ENCODE data around the gene SNX19. TPM values are rescaled to one million over a fixed set of nuclear protein-coding genes. Genes with fewer than 3 reads are reported as not detected.
A peak's percentile ranks its signal among the peaks of the same experiment; 100 is the strongest.

The SNX19 gene
- total RNA-seq, 2 donors from 2014 or later = 102 to 126 TPM

- H3K4me1 ChIP-seq (ENCODE audit: control insufficient read depth in 1 of 2, low read depth in 2 of 2) = peaks cover 15 to 62% of the 10 kb centered on the region in 2 donors
- H3K9me3 ChIP-seq = no peaks in the 10 kb centered on the region
- H3K27me3 ChIP-seq (replicated peaks; ENCODE audit: insufficient read depth) = no peaks in the 10 kb centered on the region
- H3K27ac ChIP-seq = peak overlapping the region; percentile 87 to 89
- H3K4me3 ChIP-seq = peak overlapping the region; percentile 52
- ATAC-seq (ENCODE audit: insufficient number of reproducible peaks, low FRiP score, low read depth) = peak; percentile 86
- H3K36me3 ChIP-seq = peaks cover 36% of the 10 kb centered on the region
- TF ChIP-seq CTCF (IDR thresholded peaks at IDR 0.05) = no peak
- peak; percentile 92 for DNase-seq (ENCODE audit: low spot score)
Measured at GRCh38 chr11:130897262-130898182, 18.8 kb downstream of the SNX19 start.

- no peak for DNase-seq (ENCODE audit: low spot score)
- Histone ChIP-seq H3K27ac (peak overlapping the region; percentile 87 to 89), H3K9me3 (no peaks in the 10 kb centered on the region), H3K27me3 (replicated peaks; ENCODE audit: insufficient read depth) (no peaks in the 10 kb centered on the region), H3K4me3 (no peak overlapping the region), H3K4me1 (ENCODE audit: control insufficient read depth in 1 of 2, low read depth in 2 of 2) (peaks cover 21 to 84% of the 10 kb centered on the region in 2 donors), H3K36me3 (peaks cover 14% of the 10 kb centered on the region)
- TF ChIP-seq CTCF (IDR thresholded peaks at IDR 0.05) = peak; percentile 87
- ATAC-seq (ENCODE audit: insufficient number of reproducible peaks, low FRiP score, low read depth) = no peak
Measured at GRCh38 chr11:130894322-130895025, 21.8 kb downstream of the SNX19 start.

- Histone ChIP-seq H3K36me3 (peaks cover 8% of the 10 kb centered on the region), H3K27ac (peak overlapping the region in 1 of 2 donors; percentile 64), H3K27me3 (replicated peaks; ENCODE audit: insufficient read depth) (no peaks in the 10 kb centered on the region), H3K9me3 (no peaks in the 10 kb centered on the region), H3K4me3 (no peak overlapping the region), H3K4me1 (ENCODE audit: control insufficient read depth in 1 of 2, low read depth in 2 of 2) (peaks cover 15 to 71% of the 10 kb centered on the region in 2 donors)
- no peak for TF ChIP-seq CTCF (IDR thresholded peaks at IDR 0.05)
- no peak for DNase-seq (ENCODE audit: low spot score)
- no peak for ATAC-seq (ENCODE audit: insufficient number of reproducible peaks, low FRiP score, low read depth)
Measured at GRCh38 chr11:130892861-130893260, 23.4 kb downstream of the SNX19 start.

GRCh38 chr11:130891326-130891725 is 25.0 kb downstream of the SNX19 start:
- ATAC-seq (ENCODE audit: insufficient number of reproducible peaks, low FRiP score, low read depth) = peak; percentile 58
- TF ChIP-seq CTCF (IDR thresholded peaks at IDR 0.05) = no peak

More at GRCh38 chr11:130891326-130891725, 25.0 kb downstream of the SNX19 start:
- DNase-seq (ENCODE audit: low spot score) = no peak
- Histone ChIP-seq H3K9me3 (no peaks in the 10 kb centered on the region), H3K27ac (peak overlapping the region; percentile 64 to 80), H3K4me1 (ENCODE audit: control insufficient read depth in 1 of 2, low read depth in 2 of 2) (peaks cover 9 to 70% of the 10 kb centered on the region in 2 donors), H3K36me3 (peaks cover 8% of the 10 kb centered on the region), H3K27me3 (replicated peaks; ENCODE audit: insufficient read depth) (no peaks in the 10 kb centered on the region), H3K4me3 (no peak overlapping the region)

Data from thoracic aorta (tissue), 2 donors.